HG02884 (cell line): ENCODE data around the gene SCAMP4.

ENCODE experiments used
- ATAC-seq: cut with Tn5 transposase; IDR thresholded peaks from one replicate; pipeline ENCODE4 v1.9.1; 2021; ENCODE audit warnings: mild to moderate bottlenecking, moderate library complexity; ENCODE audit not compliant: unreplicated experiment

The SCAMP4 gene, protein sequence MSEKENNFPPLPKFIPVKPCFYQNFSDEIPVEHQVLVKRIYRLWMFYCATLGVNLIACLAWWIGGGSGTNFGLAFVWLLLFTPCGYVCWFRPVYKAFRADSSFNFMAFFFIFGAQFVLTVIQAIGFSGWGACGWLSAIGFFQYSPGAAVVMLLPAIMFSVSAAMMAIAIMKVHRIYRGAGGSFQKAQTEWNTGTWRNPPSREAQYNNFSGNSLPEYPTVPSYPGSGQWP

DNA sequence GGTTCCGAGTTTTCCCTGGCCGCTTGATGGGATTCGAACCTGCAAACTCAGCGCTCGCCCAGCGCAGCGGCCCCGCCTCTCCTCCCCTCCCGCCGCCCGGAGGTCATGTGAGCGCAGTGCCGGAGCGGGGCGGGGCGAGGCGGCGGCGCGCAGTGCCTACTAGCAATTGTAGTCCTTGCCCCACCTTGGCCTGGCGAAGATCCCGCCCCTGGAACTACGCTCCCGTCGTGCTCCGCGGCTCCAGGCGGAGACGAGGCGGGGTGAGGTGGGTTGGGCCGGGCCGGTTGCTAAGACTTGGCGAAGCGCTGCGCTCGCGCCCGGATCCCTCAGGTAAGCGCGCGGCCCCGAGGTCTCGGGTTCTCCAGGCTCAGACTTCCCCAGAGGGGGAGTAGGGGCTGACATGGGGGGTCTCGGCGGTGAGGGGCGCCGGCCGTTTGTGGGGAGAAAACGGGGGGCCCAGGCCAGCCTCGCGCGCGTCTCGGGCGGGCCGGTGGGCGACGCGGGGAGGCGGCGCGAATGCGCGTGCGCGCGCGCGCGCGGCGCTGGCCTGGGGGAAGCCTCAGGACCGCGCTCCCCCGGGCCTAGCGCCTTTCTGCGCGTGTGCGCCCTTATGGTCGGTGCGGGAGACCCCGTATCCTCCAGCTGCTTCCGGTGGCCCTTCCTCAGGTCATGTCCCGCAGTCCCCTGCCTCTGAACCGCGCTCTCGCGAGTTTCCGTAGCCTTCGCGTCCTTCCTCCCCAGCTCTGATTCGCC lies at the start of gene SCAMP4, which contains the start of gene ADAT3:
Gene SCAMP4 (plus strand): TSS at position 290 of the 753 bp plus-strand sequence. CDS start 9,621 bp downstream, outside the sequence.
Gene ADAT3 (plus strand): TSS at position 290 of the 753 bp plus-strand sequence. CDS start 6,649 bp downstream, outside the sequence.
- ATAC-seq, result peak; percentile 75

DNA sequence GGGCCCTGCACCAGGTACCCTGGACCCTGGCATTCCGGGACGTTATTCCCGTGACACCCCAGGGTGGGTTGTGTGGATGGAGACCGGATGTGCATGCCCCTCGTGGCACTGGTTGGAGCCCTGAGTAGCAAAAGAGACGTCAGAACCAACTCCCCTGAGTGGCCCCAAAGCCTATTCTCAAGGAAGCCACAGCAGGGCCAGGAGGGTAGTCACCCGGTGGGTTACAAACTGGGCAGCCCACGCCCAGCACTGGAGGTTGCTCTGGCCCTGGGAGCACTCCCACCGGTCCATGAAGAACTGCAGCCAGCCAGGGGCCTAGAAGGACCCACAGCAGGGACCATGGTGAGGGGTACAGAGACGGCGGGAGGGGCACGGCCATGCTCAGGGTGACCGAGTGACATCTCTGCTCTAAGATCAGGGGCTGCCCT lies 49.4 kb upstream of the SCAMP4 start:
- no peak for ATAC-seq

DNA sequence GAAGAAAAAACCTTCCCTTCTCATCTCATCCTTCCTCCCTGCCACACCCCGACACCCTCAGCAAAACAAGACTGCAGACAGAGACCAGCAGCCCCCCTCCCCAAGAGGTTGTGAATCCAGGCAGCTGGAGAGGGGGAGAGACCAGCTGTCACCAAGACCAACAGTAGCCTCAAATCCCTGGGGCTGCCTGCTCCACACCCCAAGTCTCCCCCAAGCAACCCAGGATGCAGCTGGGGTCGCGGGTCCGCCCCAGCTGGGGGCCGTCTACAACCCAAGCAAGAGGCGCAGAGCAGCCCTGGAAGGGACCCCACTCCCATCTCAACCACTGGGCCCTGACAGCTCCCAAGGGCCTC lies 48.9 kb upstream of the SCAMP4 start:
- ATAC-seq, result no peak

DNA sequence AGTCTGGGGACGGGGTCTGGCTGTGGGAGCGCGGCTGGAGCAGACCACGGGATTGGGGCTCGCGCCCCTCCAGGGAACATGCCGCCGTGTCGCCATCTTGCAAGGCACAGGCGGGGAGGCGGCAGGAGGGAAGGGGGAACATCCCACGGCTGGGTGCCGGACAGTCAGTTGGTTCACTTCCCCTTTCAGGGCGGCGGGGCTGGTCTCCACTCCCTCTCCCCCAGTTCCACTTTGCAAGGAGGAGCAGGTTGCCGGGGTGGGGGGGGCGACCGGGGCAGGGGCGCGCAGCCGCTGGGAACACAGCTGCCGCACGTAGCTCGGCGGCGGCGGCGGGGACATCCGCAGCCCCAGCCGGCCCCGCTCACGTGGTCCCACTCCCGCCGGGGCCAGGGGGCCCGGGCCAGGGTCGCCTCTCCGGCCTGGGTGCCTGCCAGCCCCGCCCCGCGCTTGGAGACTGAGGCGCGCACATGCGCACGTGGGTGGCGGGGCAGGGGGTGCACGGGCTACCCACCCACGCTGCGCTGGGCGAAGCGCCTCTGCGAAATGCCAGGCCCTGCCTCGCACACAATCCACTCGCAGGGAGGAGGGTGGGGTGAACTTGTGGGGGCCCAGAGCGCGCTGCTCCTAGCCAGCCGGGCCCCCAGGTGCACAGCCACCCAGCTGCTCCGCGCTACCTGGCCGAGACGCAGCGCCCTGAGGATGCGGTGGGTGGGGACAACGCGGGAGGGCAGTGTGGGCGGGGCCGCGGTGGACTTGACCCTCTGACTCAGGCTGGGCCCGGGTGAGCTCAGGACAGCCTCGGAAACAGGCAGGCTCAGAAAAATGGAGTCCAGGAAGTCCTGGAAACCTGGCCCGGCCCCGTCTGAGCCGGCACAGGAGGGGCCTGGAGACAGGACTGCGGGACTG lies 48.2 kb upstream of the SCAMP4 start:
- ATAC-seq, result no peak

DNA sequence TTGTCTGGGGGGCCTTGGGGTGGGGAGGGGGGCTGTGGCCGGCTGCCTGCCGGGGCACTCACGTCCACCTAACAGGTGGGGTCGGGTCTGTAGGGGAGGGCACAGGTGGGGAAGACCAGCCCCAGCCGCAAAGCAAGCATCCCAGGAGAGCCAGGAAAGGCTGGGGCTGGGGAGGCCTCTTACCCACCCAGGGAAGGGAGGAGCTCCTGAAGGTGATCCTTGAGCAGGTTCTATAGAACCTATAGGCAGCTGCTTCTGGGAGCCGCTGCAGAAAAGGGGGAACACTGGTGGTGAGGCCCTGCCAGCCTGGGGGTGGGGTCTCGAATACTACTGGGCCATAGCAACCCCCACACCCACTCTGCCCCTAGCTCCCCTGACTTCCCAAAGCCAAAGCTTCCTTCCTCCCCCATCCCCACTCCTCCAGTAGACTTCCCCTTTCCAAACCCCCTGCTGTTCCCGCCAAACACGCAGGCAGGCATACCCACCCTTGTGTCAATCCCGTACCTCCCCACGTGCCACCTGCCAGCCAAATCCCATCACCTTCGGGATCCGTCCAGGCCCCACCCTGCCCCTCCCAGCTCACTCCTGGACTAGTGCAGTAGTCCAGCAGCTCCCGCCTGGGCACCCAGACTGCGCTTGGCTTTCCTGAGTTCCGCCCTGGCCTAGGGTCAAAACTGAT lies 47.4 kb upstream of the SCAMP4 start:
- ATAC-seq, result no peak

DNA sequence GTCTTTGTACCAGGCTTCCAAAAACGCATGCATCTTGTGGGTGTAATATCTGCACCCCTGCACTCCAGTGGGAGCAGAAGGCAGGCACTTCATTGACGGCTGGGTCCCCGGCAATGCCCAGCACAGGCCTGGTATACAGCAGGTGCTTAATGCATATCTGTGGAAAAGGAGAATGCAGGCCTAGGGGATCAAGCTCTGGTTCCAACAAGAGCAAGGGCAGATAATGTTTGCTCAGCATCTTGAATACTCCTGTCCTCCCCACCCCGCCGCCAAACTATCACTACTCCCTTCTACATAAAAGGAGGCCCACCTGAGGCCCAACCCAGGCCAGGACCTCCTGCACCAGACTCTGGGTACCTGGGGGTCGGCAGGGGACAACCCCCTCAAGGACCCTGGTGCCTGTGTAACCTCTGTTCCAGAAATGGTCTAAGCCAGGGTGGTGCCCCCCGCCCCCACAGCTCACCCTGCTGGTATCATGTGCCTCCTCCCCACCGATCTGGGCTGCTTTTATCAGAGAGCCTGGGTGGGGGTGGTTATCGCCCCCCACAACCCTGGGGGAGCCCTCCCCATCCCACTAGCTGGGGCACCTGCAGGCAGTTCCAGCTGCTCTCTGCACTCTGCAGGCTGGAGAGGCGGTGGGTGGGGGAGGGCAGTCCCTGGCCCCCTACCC lies 46.7 kb upstream of the SCAMP4 start:
- no peak for ATAC-seq

DNA sequence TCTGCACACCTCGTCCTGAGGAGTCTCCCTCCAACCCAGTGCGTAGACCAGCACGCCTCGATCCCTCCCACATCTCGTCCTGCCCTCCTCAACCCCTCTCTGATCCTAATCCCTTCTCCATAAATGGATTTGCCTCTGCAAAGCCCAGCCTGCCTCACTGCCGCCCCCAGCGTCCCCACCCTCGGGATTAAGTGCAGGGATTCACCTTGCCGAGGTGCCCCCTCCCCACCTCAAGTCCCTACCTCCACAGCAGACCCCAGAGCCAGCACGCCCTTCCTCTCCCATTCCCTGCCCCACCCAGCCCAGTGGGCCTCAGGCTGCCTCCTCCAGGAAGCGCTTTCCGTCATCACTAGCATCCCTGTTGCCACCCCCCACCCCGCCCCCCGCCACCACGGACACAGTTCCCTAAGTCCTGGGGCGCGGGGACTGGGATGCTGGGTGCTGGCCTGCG lies 45.8 kb upstream of the SCAMP4 start:
- ATAC-seq, result no peak

DNA sequence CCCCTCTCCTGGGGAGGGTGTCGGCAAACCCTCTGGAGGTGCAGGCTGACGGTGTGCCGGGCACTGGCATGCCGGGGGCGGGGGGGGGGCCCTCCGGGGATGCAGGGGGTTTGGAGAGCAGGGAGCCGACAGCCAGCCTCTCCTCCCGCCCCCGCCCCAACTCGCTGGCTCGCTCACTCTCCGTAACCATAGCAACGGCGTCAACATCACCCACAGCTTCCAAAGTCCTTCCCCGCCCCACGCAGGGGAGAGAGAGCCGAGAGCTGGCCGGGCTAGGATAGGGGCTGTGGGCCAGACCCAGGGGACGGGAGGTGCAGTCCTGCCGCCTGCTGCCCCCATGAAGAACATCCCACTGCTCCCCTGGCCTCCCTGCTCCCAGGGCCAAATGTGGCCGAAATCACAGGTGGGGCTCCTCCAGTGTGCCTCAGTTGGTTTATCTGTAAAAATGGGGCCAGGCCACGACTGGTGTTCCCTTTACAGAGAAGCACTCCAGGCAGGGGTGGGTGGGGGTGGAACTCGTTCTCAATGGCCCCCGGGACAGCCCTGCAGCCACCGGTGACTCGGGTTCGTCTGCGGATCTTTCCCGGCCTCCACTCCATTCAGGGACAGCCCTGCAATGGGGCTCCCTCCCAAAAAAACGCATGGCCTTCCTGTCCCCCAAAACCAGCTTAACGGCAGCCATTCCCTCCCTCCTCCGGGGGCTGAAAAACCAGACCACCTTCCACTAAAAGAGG lies 45.0 kb upstream of the SCAMP4 start:
- ATAC-seq, result no peak

DNA sequence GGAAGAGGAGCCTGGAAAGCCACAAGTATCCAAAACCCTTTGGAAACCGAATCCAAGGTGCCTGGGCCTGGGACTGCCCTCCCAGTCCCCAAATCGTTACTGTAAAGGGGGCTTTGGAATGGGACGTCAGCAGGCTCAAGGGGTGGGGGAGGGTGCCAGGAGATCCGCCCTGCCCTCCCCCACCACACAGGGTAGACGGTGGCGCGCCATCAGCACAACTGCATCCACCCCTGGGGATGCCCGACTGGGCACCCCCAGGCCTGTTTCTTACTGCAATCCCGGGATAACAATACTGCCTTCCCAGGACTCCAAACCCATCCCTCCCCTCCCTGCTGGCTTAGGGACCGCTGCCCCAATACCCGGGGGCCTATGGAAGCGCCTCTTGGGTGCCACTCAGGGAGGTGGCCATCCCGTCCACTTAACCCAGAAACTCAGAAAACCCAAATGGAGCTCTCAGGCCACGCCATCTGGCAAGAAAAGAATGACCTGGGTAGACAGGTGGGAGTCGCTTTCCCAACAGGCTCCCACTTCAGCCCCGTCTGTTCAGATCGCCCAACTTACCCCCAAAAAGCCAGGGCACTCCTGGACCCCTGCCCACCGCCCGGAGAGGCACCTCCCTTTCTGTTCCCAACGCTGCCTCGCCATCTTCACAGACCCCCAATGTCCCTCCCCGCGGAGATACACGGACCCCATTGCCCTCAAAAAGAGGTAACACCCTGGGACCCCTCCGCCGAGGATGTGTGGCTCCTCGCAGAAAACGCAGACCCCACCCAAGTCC lies 44.2 kb upstream of the SCAMP4 start:
- ATAC-seq, result no peak

DNA sequence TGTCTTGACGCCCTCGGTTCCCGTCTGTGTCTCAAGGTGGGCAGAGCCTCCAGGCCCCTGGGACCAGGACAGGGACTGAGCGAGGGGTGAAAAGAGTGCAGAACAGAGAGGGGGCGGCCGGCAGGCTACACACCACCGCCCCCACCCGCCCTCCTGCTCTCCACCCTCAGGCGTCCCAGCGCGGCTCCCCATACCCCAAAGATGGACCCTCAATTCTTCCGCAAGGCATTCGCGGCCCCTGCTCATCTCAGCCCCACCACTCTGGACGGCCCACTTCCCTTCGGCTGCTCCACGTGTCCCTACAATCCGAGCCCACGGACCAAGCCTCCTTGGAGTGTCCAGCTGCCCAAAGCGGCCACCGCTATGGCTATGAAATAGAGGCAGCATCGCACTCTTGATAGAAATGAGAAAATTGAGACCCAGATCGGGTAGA lies 43.6 kb upstream of the SCAMP4 start:
- ATAC-seq, result no peak

DNA sequence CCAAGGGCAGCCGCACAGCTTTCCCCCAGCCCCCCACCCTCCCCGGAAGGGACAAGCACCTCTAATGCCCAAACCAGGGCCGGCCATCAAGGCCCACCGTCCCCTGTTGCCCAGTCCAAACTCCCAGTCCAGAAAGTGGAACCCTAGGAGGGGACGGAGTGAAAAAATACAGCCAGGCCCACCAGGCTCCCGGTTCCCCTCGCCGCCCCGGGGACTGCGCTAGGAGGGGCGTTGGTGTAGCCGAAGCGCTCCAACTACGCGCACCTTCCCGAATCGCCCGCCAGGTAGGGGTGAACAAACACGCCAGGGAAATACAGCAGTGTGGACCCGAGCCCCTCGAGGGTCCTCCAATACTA lies 43.2 kb upstream of the SCAMP4 start:
- no peak for ATAC-seq

DNA sequence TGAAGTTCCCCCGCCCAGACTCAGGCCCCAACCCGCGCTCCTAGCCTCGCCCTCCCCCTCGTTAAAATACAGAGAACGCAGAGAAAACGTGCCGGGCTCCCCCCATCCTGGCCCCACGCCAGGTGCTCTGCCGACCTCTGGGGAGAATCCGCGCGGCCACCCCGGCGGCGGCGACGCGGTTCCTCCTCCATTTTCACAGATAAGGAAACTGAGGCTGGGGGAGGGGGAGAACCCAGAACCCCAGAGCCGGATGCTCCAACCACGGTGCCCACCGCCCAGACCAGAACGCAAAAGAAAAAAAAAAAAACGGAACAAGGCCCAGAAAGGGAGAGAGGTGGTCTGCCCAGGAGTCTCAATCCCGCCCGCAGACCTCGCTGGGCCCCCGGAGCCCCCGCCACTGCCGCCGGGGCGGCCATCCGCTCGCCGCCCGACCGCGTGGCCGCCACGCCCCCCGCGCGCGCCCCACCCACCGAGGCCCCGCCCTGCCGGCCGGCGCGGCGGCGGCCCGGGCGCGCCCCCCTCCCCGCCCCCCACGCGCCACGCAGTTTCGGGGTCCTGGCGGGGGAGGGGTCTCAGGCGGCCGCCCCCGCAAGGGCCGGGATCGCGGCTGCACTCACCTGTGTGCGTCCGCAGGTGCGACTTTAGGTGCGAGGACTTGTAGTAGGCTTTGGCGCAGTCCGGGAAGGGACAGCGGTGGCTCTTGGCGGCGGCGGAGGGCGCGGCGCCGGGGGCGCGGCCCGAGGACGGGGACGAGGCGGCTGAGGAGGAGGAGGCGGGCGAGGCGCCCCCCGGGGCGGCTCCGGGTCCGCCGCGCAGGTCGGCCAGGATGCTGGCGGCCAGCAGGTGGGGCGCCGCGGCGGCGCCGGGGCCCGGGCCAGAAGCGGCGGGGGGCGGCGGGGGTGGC lies 42.5 kb upstream of the SCAMP4 start:
- no peak for ATAC-seq

DNA sequence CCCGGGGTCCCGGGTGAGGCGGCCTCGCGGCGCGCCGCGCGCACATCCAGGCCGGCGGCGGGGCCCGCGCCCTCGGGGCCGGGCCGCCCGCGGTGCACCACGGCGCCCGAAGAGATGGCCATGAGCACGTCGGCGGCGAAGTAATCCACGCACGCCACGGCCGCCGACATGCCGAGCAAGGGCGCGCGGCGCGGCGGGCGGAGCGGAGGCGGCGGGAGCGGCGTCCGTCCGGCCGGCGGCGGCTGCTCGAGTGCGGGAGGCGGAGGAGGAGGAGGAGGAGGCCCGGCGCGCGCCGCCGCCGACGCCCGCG lies 41.9 kb upstream of the SCAMP4 start, which contains the start of gene KLF16:
Gene KLF16 (minus strand): TSS at position 252 of the 310 bp plus-strand sequence. CDS start 82 bp downstream, at position 170.
- ATAC-seq, result no peak

DNA sequence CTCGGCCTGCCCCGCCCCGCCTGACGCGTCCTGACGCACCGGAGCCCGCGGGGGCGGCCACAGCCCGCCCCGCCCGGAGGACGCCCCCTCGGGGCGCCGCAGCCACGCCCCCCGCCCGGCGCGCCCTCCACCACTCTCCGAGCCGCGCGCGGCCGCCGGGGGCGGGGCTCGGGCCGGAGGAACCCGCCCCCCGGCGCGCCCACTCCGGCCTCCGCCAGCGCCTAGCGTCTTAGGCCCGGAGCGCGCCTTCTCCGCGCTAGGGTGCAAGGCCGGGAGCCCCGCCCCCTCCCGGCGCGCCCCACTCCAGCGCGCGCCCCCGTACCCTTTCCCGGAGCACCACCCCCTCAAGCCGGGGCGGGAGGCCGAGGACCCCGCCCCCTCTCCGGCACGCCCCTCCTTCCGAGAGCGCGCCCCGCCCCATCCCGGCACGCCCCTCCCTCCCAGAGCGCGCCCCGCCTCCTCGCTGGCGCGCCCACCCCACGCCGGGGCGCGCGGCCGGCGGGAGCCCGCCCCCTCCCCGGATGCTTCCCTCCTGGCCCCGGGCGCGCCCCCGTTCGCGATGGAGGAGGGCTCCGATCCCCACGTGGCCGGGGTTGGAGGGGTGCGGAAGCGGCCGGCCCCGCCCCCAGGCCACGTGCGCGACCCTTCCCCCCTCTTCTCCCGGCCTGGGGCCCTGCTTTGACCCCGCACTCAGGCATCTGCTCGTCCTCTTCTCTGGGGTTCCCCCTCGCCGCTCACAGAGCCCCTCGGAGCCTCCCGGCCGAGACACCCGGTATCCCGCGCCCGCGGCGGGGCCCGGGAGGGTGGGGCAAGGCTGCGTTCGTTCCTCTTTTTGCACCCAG lies 41.3 kb upstream of the SCAMP4 start:
- peak; percentile 55 for ATAC-seq

DNA sequence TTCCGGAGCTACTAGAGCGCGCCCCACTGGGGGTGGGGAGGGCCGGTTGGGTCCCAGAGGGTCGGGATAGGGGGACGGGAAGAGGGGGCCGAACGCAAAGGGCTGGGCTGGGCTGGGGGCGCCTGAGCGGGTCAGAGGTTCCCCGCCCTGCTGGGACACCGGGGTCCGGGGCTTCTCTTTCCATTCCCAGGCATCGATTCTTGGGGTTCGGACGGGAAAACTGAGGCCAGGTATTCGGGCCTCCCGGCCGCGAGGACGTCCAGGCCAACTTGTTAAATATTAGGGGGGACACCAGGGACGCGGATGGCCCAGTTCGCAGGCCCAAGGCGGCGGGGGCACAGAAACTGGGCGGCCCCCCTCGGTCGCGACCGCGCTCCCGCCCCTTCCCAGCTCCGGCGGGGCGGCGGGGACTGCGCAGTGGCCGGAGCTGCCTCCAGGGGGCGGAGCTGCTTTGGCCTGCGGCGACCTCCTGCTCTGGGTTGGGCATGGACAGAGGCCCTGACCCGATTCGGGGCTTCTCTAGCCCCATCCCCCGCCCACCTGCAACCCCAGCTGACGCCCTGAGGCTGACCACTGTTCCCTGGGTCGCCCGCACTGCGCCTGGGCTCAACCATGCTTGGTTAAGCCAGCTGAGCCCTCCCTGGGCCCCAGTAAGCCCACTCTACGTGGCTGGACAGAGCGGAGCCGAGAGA lies 40.6 kb upstream of the SCAMP4 start:
- no peak for ATAC-seq
